ENCODE data around the gene GAS1.

Gene GAS1

DNA sequence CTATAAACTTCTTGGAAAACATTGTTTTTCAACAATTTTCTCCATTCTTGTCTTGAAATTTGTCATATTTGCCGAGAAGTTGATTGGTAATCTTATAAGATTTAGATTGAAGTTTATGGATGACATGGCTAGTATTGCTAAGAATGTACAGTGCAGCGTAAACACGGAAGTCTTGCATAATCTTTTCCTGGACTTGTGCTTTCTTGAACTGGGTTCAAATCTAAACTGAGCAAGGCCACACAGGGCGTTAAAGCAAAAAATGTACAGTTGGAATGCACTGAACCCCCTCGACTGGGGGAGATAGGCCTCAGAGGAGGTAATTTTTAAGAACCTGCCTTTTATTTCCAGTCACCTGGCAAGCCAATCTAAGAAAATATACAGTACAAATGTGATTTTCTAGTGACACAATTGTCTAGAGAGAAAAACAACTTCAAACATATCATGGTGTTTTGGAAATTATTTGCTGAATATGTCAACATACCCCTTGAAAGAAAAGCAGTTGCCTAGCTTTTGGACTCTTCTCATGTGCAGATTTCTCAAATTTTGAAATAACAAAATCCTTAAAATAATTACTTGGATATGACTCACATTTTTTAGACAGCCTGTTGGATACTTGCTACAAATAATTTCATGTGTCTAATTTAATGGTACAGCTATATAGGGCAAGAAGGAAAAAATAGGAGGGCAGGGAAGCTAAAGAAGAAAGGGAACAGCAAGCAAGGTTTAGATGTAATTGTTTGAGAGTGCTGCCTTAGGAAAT lies 18.5 kb upstream of the GAS1 start:
- no peak for DNase-seq (ENCODE audit: low read depth)

- no peak for DNase-seq (ENCODE audit: low read depth)
Measured at GRCh38 chr9:86962692-86963091, 15.4 kb upstream of the GAS1 start.

DNA sequence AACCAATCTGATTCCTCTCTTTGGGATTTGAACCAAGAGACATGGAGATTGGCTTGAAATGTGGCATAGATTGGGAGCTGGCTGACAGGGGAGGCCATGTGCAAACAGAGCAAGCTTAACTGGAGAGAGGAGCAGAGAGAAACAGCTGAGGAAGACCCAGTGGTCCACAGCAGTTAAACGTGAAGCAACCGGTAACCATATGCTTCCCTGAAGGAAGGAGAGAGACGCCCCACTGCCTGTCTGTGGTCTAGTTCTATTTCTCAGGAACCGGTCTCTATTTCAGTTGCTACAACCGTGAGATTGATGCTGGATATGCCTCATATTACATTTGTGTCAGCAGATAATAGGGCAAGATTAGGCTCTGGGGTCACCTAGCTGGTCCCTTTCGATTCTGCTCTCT lies 13.6 kb upstream of the GAS1 start:
- no peak for DNase-seq (ENCODE audit: low read depth)

- DNase-seq (ENCODE audit: low read depth) = no peak
Measured at GRCh38 chr9:86958203-86958602, 10.9 kb upstream of the GAS1 start.

DNA sequence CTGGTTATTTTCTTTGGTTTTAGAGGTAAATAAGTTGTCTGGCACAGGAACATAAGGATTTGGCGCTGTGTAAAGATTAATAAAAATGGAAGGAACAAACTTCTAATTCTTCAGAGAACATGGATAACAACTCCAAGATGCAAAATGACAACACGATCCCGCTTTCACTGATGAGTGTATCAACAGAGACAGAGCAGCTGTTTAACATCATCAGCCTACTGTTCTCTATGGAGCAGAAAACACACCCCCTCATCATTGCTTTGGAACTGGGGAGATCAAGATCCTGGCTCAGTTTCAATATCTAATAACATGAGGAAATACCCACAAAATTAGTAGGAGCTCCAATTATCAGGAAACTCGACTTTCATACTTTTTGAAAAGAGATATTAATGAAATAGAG lies 8.3 kb upstream of the GAS1 start:
- DNase-seq (ENCODE audit: low read depth) = no peak

GRCh38 chr9:86955042-86955441 lies 7.7 kb upstream of the GAS1 start:
- no peak for DNase-seq (ENCODE audit: low read depth)

DNA sequence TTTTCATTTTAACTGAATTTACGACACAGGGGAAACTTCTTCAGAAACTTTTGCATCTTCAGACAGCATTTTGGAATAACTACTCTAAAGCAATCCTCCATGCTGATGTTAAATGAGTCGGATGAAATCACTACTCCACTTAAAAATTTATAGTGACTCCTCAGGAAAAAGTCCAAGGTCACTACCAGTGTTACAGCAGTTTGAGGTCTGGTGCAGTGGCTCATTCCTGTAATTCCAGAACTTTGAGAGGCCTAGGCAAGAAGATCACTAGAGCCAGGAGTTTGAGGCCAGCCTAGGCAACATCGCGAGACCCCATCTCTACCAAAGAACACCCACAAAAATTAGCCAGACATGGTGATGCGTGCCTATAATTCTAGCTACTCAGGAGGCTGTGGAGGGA lies 5.9 kb upstream of the GAS1 start:
- no peak for DNase-seq (ENCODE audit: low read depth)

GRCh38 chr9:86948074-86948929 lies 996 bp upstream of the GAS1 start:
- DNase-seq (ENCODE audit: low read depth) = peak; percentile 63

GRCh38 chr9:86946201-86947145 lies 833 bp downstream of the GAS1 start:
- DNase-seq (ENCODE audit: low read depth) = no peak

- no peak for DNase-seq (ENCODE audit: low read depth)
Measured at GRCh38 chr9:86945728-86946200, 1.5 kb downstream of the GAS1 start.

DNA sequence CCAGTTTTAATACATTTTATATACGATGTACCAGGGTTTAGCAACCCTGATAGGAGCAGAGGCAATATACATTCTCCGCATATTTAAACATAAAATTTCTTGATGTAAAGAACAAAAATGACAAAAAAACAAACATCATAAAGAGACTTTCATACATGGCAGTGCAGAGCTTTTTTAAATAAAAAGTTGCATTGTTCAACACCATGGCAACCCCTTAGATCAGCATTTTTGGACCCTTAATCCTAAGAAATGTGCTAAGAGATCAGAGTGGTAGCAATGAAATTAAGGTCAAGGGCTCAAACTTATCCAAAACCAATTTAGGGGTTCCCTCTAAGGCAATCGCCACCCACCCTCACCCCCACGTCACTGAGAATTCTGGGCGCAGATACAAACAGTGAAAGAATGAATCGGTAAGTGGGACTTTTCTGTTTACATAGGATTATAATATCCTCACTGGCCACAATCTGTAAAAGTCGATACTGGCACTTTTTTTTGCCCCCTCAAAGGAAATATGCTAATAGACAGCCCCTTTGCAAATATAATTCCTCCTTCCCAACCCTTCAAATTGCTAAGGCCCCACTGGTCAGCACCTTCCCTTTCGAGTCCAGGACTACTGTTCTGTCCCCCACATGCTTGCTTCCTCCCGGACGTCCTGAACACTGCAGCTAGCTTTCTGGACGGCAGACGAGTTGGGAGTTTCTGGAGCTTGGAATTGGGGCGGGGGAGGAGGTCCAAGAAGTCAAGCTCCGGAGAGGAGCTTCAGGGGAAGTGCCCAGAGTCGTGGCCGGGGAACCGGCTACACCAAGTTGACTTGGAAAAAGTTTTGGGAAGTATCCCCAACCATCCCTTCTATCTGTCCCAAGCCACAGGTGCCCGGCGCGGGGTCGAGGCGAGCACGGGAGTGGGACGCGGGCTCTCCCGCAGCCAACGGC lies 2.2 kb downstream of the GAS1 start:
- no peak for DNase-seq (ENCODE audit: low read depth)

DNA sequence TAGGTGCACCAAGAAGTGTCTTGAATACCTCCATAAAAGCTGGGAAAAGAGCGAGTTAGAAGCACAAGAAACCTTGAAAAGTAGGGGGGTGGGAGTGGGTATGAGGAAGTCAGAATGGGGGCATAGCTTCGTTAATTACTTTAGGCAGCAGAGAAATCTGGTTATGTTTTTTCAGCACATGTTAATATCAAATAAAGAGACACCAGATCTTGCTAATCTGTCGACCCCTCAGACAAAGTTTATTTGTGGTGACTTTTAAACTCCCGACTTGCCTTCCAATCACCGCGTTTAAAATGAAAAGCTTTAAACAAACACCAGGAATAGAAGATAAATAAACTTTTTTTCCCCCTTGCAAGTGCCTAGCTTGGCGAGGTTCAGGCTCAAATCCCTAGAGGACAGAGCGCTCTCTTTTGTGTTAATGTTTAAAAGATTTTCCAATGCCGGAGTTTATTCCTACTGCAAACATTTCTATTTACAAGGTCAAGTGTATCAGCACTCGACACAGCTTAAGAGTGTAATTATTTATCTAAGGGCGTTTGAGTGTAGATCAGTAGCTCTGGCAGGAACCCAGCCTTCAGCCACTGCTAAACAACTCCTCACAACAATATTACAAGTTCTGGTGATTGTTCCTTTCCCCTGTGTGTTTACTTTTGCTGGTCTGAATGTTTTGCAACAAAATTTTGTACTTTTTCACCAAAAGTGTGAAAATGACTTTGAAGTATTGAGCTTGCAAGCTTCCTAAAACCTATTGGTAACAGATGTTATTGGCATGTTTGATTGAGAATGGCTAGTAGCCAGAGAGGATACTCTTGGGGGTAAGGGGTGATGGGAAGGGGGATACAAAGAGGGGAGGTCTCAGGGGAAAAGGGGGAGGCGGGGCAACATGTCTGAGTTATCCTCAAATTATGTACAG lies 3.8 kb downstream of the GAS1 start:
- no peak for DNase-seq (ENCODE audit: low read depth)

- DNase-seq (ENCODE audit: low read depth) = no peak
Measured at GRCh38 chr9:86942281-86943200, 4.8 kb downstream of the GAS1 start.

DNA sequence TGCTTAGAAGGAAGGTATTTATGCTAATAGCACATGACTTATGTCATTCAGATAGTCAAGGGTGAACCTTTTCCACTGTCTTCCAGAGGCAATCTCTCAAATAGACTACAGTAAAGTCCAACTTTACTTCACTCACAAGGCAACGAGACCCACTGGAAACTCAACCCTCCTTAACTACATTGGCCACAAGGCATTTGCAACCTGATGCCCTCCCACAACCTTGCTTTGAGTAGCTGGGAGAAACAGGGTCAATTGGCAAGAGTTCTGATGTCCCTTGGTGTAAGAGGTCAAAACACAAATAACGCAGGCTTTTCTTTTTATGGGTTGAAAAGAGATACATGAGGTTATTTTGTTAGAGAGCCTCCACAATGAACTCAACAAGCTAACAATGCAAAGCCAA lies 6.1 kb downstream of the GAS1 start:
- no peak for DNase-seq (ENCODE audit: low read depth)

DNA sequence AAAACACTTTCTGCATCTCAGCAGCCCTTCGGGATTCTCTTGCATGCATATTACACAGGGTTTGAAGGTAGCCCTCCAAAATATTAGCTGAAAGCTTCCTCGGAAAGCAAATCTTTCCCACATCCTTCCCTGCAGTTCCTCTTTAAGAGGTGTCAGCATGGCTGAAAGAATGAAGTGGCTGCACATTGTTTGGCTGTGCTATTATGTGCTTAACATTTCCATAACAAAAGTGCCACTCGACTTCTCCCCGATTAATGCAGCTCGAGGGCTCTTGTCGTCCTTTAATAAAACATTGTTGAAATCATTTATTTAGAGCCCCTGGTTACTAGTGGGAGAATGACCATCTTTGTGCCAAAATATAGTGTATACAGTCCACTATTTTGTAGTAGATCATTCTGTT lies 6.5 kb downstream of the GAS1 start:
- DNase-seq (ENCODE audit: low read depth) = no peak

GRCh38 chr9:86939891-86940290 lies 7.4 kb downstream of the GAS1 start:
- no peak for DNase-seq (ENCODE audit: low read depth)

- DNase-seq (ENCODE audit: low read depth) = no peak
Measured at GRCh38 chr9:86939321-86939720, 8.0 kb downstream of the GAS1 start.

DNA sequence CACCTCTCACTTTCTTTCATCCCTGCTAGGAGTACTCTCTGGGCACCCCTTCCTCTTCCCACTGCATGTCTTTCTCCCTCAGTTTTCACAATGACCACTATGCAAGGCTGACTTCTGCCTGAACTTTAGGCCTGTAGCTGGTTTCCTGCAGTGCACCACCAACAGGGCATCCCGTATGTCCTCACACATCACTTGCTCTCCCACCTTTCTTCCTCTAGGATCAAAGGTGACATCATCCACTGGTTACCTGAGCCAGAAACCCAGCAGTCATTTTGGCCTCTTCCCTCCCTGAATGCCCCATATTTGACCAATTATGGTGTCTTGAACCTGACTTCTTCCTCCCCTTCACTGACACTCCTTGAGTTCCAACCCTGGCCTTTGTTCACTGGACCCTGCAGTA lies 8.5 kb downstream of the GAS1 start:
- no peak for DNase-seq (ENCODE audit: low read depth)

DNA sequence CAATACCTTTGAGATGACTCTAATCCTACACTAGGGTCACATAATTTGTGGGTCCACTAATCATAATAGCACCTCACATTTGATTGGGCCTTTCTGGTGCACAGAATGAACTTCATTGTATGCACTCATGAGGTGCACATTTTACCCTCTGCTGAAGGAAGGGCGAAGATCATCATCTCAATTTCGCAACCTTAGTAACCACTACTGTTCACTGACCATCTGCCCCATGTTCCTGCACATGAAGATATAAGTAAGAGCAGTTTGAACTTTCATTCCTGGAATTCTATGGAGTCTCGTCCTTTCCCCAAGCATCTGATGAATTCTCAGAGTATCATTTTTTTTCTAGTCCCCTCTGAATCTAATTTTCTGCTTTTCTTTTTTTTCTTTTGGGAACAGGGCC lies 21.2 kb downstream of the GAS1 start:
- DNase-seq (ENCODE audit: low read depth) = no peak

Measured in HS-27A (cell line).